OCI-LY1 (cell line): ENCODE measurements around the gene PHF23.

Experiments
- H2AFZ ChIP-seq: fragments of 200-600 bp; sonication (generic), shearing (Covaris generic); 2 replicates; pipeline ENCODE4 v1.6.0; 2014; ENCODE audit warnings: antibody characterized with exemption, mild to moderate bottlenecking, low read length
- H3F3A ChIP-seq: fragments of 200-600 bp; sonication (generic), shearing (Covaris generic); 2 replicates; pipeline ENCODE4 v1.6.0; 2014; ENCODE audit warnings: mild to moderate bottlenecking, antibody characterized with exemption, low read length, moderate library complexity; ENCODE audit not compliant: insufficient read depth
- H3K27ac ChIP-seq: fragments of 200-600 bp; sonication (generic); 2 replicates; pipeline ENCODE4 v1.5.1; 2014; ENCODE audit warnings: low read length, mixed run types, mild to moderate bottlenecking, low read depth; ENCODE audit not compliant: poor library complexity, severe bottlenecking
- H3K27me3 ChIP-seq: fragments of 200-600 bp; sonication (generic); 2 replicates; pipeline ENCODE4 v1.6.0; 2014; ENCODE audit warnings: antibody characterized with exemption, mild to moderate bottlenecking, low read length, moderate library complexity; ENCODE audit not compliant: insufficient read depth
- H3K36me3 ChIP-seq: fragments of 200-600 bp; sonication (generic); 2 replicates; pipeline ENCODE4 v1.6.1; 2014; ENCODE audit warnings: mild to moderate bottlenecking, antibody characterized with exemption, low read length, moderate library complexity, mixed read lengths; ENCODE audit not compliant: insufficient read depth
- H3K4me1 ChIP-seq: fragments of 200-600 bp; sonication (generic); 2 replicates; pipeline ENCODE4 v1.5.1; 2014; ENCODE audit warnings: mild to moderate bottlenecking, low read length, moderate library complexity; ENCODE audit not compliant: insufficient read depth, severe bottlenecking
- H3K4me2 ChIP-seq: fragments of 200-600 bp; sonication (generic), shearing (Covaris generic); 2 replicates; pipeline ENCODE4 v1.6.1; 2014; ENCODE audit warnings: low read length
- H3K4me3 ChIP-seq: fragments of 200-600 bp; sonication (generic); 2 replicates; pipeline ENCODE4 v1.5.1; 2014; ENCODE audit warnings: low read length, low read depth, mild to moderate bottlenecking, mixed read lengths; ENCODE audit not compliant: poor library complexity, severe bottlenecking
- H3K79me2 ChIP-seq: fragments of 200-600 bp; shearing (Covaris generic); 2 replicates; pipeline ENCODE4 v1.6.1; 2016; ENCODE audit warnings: mixed run types, low read length, mixed read lengths; ENCODE audit not compliant: insufficient read depth
- H3K9ac ChIP-seq: fragments of 200-600 bp; sonication (generic), shearing (Covaris generic); 2 replicates; pipeline ENCODE4 v1.6.1; 2014; ENCODE audit warnings: mild to moderate bottlenecking, low read length, mixed read lengths
- H3K9me2 ChIP-seq: fragments of 200-600 bp; sonication (generic), shearing (Covaris generic); 2 replicates; pipeline ENCODE4 v1.6.1; 2014; ENCODE audit warnings: low read depth, mild to moderate bottlenecking, low read length, mixed read lengths
- H3K9me3 ChIP-seq: fragments of 200-600 bp; shearing (Covaris generic); 2 replicates; pipeline ENCODE4 v1.6.1; 2014; ENCODE audit warnings: low read length, mixed read lengths
- H4K20me1 ChIP-seq: fragments of 200-600 bp; sonication (generic), shearing (Covaris generic); 2 replicates; pipeline ENCODE4 v1.6.0; 2016; ENCODE audit warnings: mild to moderate bottlenecking, low read length; ENCODE audit not compliant: insufficient read depth
- CTCF ChIP-seq: fragments of 200-600 bp; sonication (generic), shearing (Covaris generic); IDR thresholded peaks from 2 replicates; pipeline ENCODE4 v1.5.1; 2017; ENCODE audit warnings: mild to moderate bottlenecking, antibody characterized with exemption, low read length, moderate library complexity, mixed read lengths
- EZH2 ChIP-seq: fragments of 200-600 bp; sonication (generic), shearing (Covaris generic); IDR thresholded peaks from 2 replicates; pipeline ENCODE4 v1.8.0; 2017; ENCODE audit warnings: borderline replicate concordance, mixed run types, mild to moderate bottlenecking, antibody characterized with exemption, low read length, moderate library complexity, mixed read lengths

Gene PHF23

GRCh38 chr17:7262192-7262934 lies 23.1 kb upstream of the PHF23 start, which contains the start of gene CLDN7:
TSS of gene CLDN7 (minus strand) at chr17:7262478. CDS start at chr17:7262043, 435 bp downstream.
- Histone ChIP-seq H3F3A (no peaks in the 10 kb centered on the region), H3K9me2 (no peaks in the 10 kb centered on the region), H3K9ac (peak within 1 kb of the TSS; percentile 2; the same call in 1 of the 2 replicates), H3K27ac (no peak within 1 kb of the TSS), H3K4me1 (peaks cover 17% of the 10 kb centered on the region), H3K79me2 (no peaks in the 10 kb centered on the region), H4K20me1 (no peaks in the 10 kb centered on the region), H3K4me3 (peak within 1 kb of the TSS; percentile 38), H3K4me2 (peak within 1 kb of the TSS; percentile 48), H3K27me3 (peaks cover 7% of the 10 kb centered on the region; the same call in 1 of the 2 replicates), H2AFZ (no peak within 1 kb of the TSS), H3K36me3 (peaks cover 15% of the 10 kb centered on the region), H3K9me3 (no peaks in the 10 kb centered on the region)
- TF ChIP-seq CTCF: no peak
- TF ChIP-seq EZH2: no peak

- peaks cover 7% of the 10 kb centered on the region; the same call in 1 of the 2 replicates for H3K27me3 ChIP-seq
- TF ChIP-seq EZH2: peak; percentile 23; the same call in 1 of the 2 replicates
- no peak for TF ChIP-seq CTCF
- H3K4me2 ChIP-seq: peak overlapping the region; percentile 48
- H3K9ac ChIP-seq: peak overlapping the region; percentile 2; the same call in 1 of the 2 replicates
- no peaks in the 10 kb centered on the region for H3K9me2 ChIP-seq
- H3K4me3 ChIP-seq: peak overlapping the region; percentile 38
- no peak overlapping the region for H3K27ac ChIP-seq
- no peak overlapping the region for H2AFZ ChIP-seq
- no peaks in the 10 kb centered on the region for H3F3A ChIP-seq
- H3K9me3 ChIP-seq: no peaks in the 10 kb centered on the region
- H3K79me2 ChIP-seq: no peaks in the 10 kb centered on the region
- H4K20me1 ChIP-seq: no peaks in the 10 kb centered on the region
- peaks cover 17% of the 10 kb centered on the region for H3K4me1 ChIP-seq
- H3K36me3 ChIP-seq: peaks cover 19% of the 10 kb centered on the region
Observed at GRCh38 chr17:7261379-7262191, 22.3 kb upstream of the PHF23 start.

- H3K36me3 ChIP-seq: peaks cover 26% of the 10 kb centered on the region
- H3K4me1 ChIP-seq: peaks cover 17% of the 10 kb centered on the region
- peak overlapping the region; percentile 48 for H3K4me2 ChIP-seq
- no peaks in the 10 kb centered on the region for H3K79me2 ChIP-seq
- no peak for TF ChIP-seq CTCF
- TF ChIP-seq EZH2: no peak
- H3K27me3 ChIP-seq: peaks cover 7% of the 10 kb centered on the region; the same call in 1 of the 2 replicates
- no peaks in the 10 kb centered on the region for H3K9me3 ChIP-seq
- H3F3A ChIP-seq: no peaks in the 10 kb centered on the region
- H3K9me2 ChIP-seq: no peaks in the 10 kb centered on the region
- H3K27ac ChIP-seq: no peak overlapping the region
- H3K9ac ChIP-seq: peak overlapping the region; percentile 2; the same call in 1 of the 2 replicates
- no peaks in the 10 kb centered on the region for H4K20me1 ChIP-seq
- H2AFZ ChIP-seq: no peak overlapping the region
- peak overlapping the region; percentile 38 for H3K4me3 ChIP-seq
Observed at GRCh38 chr17:7260651-7261378, 21.6 kb upstream of the PHF23 start.
